GM13976 (cell line): ENCODE data around the gene TMEM235.

ENCODE experiments used
- DNase-seq: peaks from one replicate; pipeline ENCODE4 v3.0.0; 2012; ENCODE audit warnings: low spot score
- CTCF ChIP-seq: IDR thresholded peaks from 2 replicates; pipeline ENCODE4 v1.5.1; 2012; ENCODE audit warnings: borderline replicate concordance, mild to moderate bottlenecking; ENCODE audit not compliant: insufficient read depth; ENCODE audit errors: extremely low read depth, missing control alignments, control extremely low read depth
- in situ Hi-C: fragments of 300-500 bp; cut with MboI; formaldehyde crosslinking; loops from one replicate; pipeline ENCODE4 v1.12.0; 2022; ENCODE audit warnings: low sequenced_read_pairs, mixed read lengths, inconsistent platforms; ENCODE audit not compliant: unreplicated experiment

The TMEM235 gene

GRCh38 chr17:78186692-78187595 is 44.5 kb upstream of the TMEM235 start, which contains the start of the genes AFMID and TK1:
Gene AFMID (plus strand): TSS chr17:78187362. CDS start chr17:78187371, 9 bp downstream.
Gene TK1 (minus strand): TSS chr17:78187052. CDS start chr17:78186994, 58 bp downstream.
- in situ Hi-C loops, result no loop called here
- peak; percentile 100 for DNase-seq
- TF ChIP-seq CTCF, result peak; percentile 35

- TF ChIP-seq CTCF, result no peak
- in situ Hi-C loops, result no loop called here
- no peak for DNase-seq
Measured at GRCh38 chr17:78196716-78197115, 34.7 kb upstream of the TMEM235 start.

GRCh38 chr17:78197147-78197832 is 34.1 kb upstream of the TMEM235 start:
- no peak for DNase-seq
- TF ChIP-seq CTCF, result no peak
- in situ Hi-C loops, result no loop called here

- in situ Hi-C loops, result no loop called here
- no peak for DNase-seq
- TF ChIP-seq CTCF, result no peak
Measured at GRCh38 chr17:78200451-78200850, 31.0 kb upstream of the TMEM235 start.

- TF ChIP-seq CTCF, result no peak
- in situ Hi-C loops, result no loop called here
- DNase-seq, result no peak
Measured at GRCh38 chr17:78202666-78203065, 28.8 kb upstream of the TMEM235 start.

GRCh38 chr17:78204387-78205123 is 26.9 kb upstream of the TMEM235 start:
- TF ChIP-seq CTCF, result no peak
- DNase-seq, result no peak
- in situ Hi-C loops, result no loop called here
